K562 (cell line): ENCODE measurements around the gene CAB39. TPM values are rescaled to one million over a fixed set of nuclear protein-coding genes. Genes with fewer than 3 reads are reported as not detected.

Experiments
- ATAC-seq: fragments of 200-7000 bp; cut with Tn5 transposase; 3 replicates; pipeline ENCODE4 v1.9.1; 2020; ENCODE audit warnings: moderate library complexity
- BruUV-seq: library from RNA; stranded (reverse); fragments of 400-500 nt; replicated peaks from 2 replicates; lab custom pipeline; 2021; lab: Mats Ljungman, UMichigan
- CTCF ChIA-PET: fragments of 300-600 bp; formaldehyde crosslinking; extraction: SDS; loops from one replicate; lab custom pipeline; 2021; ENCODE audit warnings: low intra/inter-chr PET ratio; lab: Yijun Ruan, JAX
- POLR2A ChIA-PET: fragments of 300-600, 350-650 bp; sonication (Branson Sonifier 250); formaldehyde crosslinking; extraction: SDS; loops from one replicate; lab custom pipeline; 2021; ENCODE audit warnings: antibody characterized with exemption, inconsistent platforms; lab: Yijun Ruan, JAX
- DNase-seq, 4 experiments: peaks; one replicate each; pipeline versions ENCODE4 v3.0.0 to v3.0.0-alpha.2; 2011 to 2018; ENCODE audit warnings: low spot score in 3 of 4, mixed read lengths in 3 of 4; ENCODE audit errors: extremely low read depth in 1 of 4
- FAIRE-seq: peaks from 2 replicates; lab custom pipeline; 2011; peaks lifted over from hg19 to GRCh38; lab: Jason Lieb, UNC
- H2AFZ ChIP-seq: 2 replicates; pipeline ENCODE4 v1.6.0; 2011; ENCODE audit warnings: low read depth, low read length, control low read depth, inconsistent platforms
- H3K27ac ChIP-seq: fragments of 200-600 bp; 3 replicates; pipeline ENCODE4 v1.8.0; 2011; ENCODE audit warnings: low read depth, mild to moderate bottlenecking, control low read depth, inconsistent platforms, low read length, moderate library complexity, mixed read lengths; ENCODE audit errors: extremely low read depth
- H3K27me3 ChIP-seq, 2 experiments: fragments of 300-600 bp in 1 of 2; 2 replicates in 1 of 2; 3 replicates in 1 of 2; pipeline versions ENCODE4 v1.6.0 to v1.8.0; 2011; ENCODE audit warnings: inconsistent platforms in 2 of 2, low read length in 2 of 2, mild to moderate bottlenecking in 1 of 2, mixed read lengths in 1 of 2, moderate library complexity in 1 of 2; ENCODE audit not compliant: control insufficient read depth in 2 of 2, insufficient read depth in 2 of 2
- H3K36me3 ChIP-seq: fragments of 300-600 bp; 3 replicates; pipeline ENCODE4 v1.8.0; 2011; ENCODE audit warnings: mild to moderate bottlenecking, low read length, inconsistent platforms; ENCODE audit not compliant: control insufficient read depth, insufficient read depth
- H3K4me1 ChIP-seq, 2 experiments: fragments of 200-600 bp in 1 of 2; replicated peaks in 1 of 2; 2 replicates in 1 of 2; 3 replicates in 1 of 2; pipeline versions ENCODE4 v1.5.1 to v1.8.0; 2011; ENCODE audit warnings: inconsistent platforms in 2 of 2, low read length in 2 of 2, mild to moderate bottlenecking in 1 of 2, mixed read lengths in 1 of 2, moderate library complexity in 1 of 2; ENCODE audit not compliant: control insufficient read depth in 2 of 2, insufficient read depth in 2 of 2
- H3K4me2 ChIP-seq: 2 replicates; pipeline ENCODE4 v1.6.1; 2011; ENCODE audit warnings: low read length, control low read depth, inconsistent platforms, mixed read lengths; ENCODE audit not compliant: insufficient read depth
- H3K4me3 ChIP-seq: fragments of 200-600 bp; sonication (generic), shearing (Covaris generic); 2 replicates; pipeline ENCODE4 v1.5.1; 2016; ENCODE audit warnings: control low read depth, inconsistent platforms
- H3K79me2 ChIP-seq: fragments of 200-600 bp; 3 replicates; pipeline ENCODE4 v1.8.0; 2011; ENCODE audit warnings: low read length, inconsistent platforms; ENCODE audit not compliant: control insufficient read depth, insufficient read depth
- H3K9ac ChIP-seq, 2 experiments: 2 replicates each; pipeline versions ENCODE4 v1.6.0 to v1.6.1; 2011; ENCODE audit warnings: low read depth in 2 of 2, low read length in 2 of 2, control low read depth in 1 of 2, inconsistent platforms in 1 of 2, mild to moderate bottlenecking in 1 of 2, mixed read lengths in 1 of 2; ENCODE audit not compliant: insufficient read depth in 1 of 2
- H3K9me1 ChIP-seq: one replicate; pipeline ENCODE4 v1.6.0; 2011; ENCODE audit warnings: inconsistent platforms, mild to moderate bottlenecking, low read length, moderate library complexity; ENCODE audit not compliant: control insufficient read depth, insufficient read depth
- H3K9me3 ChIP-seq: replicated peaks from 2 replicates; pipeline ENCODE4 v1.5.1; 2011; ENCODE audit warnings: low read depth, low read length, inconsistent platforms; ENCODE audit not compliant: control insufficient read depth, insufficient read depth
- H4K20me1 ChIP-seq: replicated peaks from 2 replicates; pipeline ENCODE4 v1.6.1; 2011; ENCODE audit warnings: low read length, inconsistent platforms, mixed read lengths; ENCODE audit not compliant: control insufficient read depth, insufficient read depth
- CTCF ChIP-seq, 3 experiments: IDR thresholded peaks in 2 of 3; conservative IDR thresholded peaks in 1 of 3; 2 replicates each; pipeline ENCODE4 v1.5.1; 2011 to 2012; ENCODE audit warnings: low read length in 3 of 3, mild to moderate bottlenecking in 3 of 3, control low read depth in 2 of 3, improper control_type of control experiment in 1 of 3, inconsistent platforms in 1 of 3, low read depth in 1 of 3, mixed read lengths in 1 of 3, moderate library complexity in 1 of 3; ENCODE audit not compliant: insufficient read depth in 2 of 3
- JUNB ChIP-seq: fragments of 450-650 bp; formaldehyde crosslinking; conservative IDR thresholded peaks from 2 replicates; pipeline ENCODE4 v1.4.0; 2020; ENCODE audit warnings: mild to moderate bottlenecking
- KDM4B ChIP-seq, 2 experiments: fragments of 450-650 bp in 1 of 2; sonication (generic) in 1 of 2; IDR thresholded peaks; 2 replicates each; pipeline ENCODE4 v1.6.1; 2016 to 2017; ENCODE audit warnings: borderline replicate concordance in 2 of 2, antibody characterized with exemption in 1 of 2, low read depth in 1 of 2, mild to moderate bottlenecking in 1 of 2
- RAD21 ChIP-seq, 2 experiments: fragments of 250-450 bp in 1 of 2; fragments of 450-650 bp in 1 of 2; sonication (Bioruptor Pico) in 1 of 2; formaldehyde crosslinking in 1 of 2; IDR thresholded peaks in 1 of 2; conservative IDR thresholded peaks in 1 of 2; 2 replicates each; pipeline versions ENCODE4 v1.4.0 to v1.8.0; 2020 to 2022; ENCODE audit warnings: mild to moderate bottlenecking in 2 of 2, moderate library complexity in 1 of 2
- TFAM ChIP-seq: fragments of 250-450 bp; sonication (Bioruptor Pico); conservative IDR thresholded peaks from 2 replicates; pipeline ENCODE4 v1.5.0; 2021; ENCODE audit warnings: mild to moderate bottlenecking, moderate library complexity
- ZBTB17 ChIP-seq: fragments of 450-650 bp; formaldehyde crosslinking; IDR thresholded peaks from 2 replicates; pipeline ENCODE4 v1.4.0; 2020; ENCODE audit warnings: mild to moderate bottlenecking
- ZNF766 ChIP-seq: fragments of 200-800 bp; sonication (Bioruptor generic); conservative IDR thresholded peaks from 2 replicates; pipeline ENCODE4 v1.6.1; 2016; ENCODE audit warnings: missing genetic modification characterization, missing compliant biosample characterization
- WGBS: fragments of 100-300 bp; shearing (Covaris generic); methylation state at CpG from one replicate; pipeline ENCODE4 v1.1.6; 2016; ENCODE audit warnings: low coverage, mixed read lengths; ENCODE audit not compliant: insufficient coverage; ENCODE audit errors: missing lambda C conversion rate; 5-methylcytosine and 5-hydroxymethylcytosine counted together
- in situ Hi-C: fragments of 300-500 bp; cut with MboI; formaldehyde crosslinking; loops from 4 replicates; pipeline ENCODE4 v1.15.0; 2018; ENCODE audit warnings: inconsistent platforms, mixed read lengths
- intact Hi-C: fragments of 100-400 bp; cut with micrococcal nuclease; formaldehyde crosslinking; loops from 2 replicates; pipeline ENCODE4 v1.14.2; 2022
- polyA plus RNA-seq, 8 experiments: library from polyadenylated mRNA; depleted of rRNA in 4 of 8; stranded (reverse) in 5 of 8; unstranded in 3 of 8; fragments of >200 nt; fragmentation: Nextera tagmentation in 2 of 8; fragmentation: Illumina TruSeq in 1 of 8; extraction: Ambion mirVana in 2 of 8; extraction: Trizol in 1 of 8; gene quantifications; 2 replicates each; pipeline versions ENCODE4 v1.2.1 to v1.2.3, GENCODE V29; 2011 to 2014; ENCODE audit warnings: inconsistent platforms in 1 of 8, missing spikeins in 1 of 8
- total RNA-seq, 7 experiments: library from RNA; depleted of rRNA in 6 of 7; stranded (reverse); fragments of >200 nt in 6 of 7; fragmentation: Illumina TruSeq in 2 of 7; extraction: Trizol in 2 of 7; gene quantifications; 2 replicates each; pipeline versions ENCODE4 v1.2.1 to v1.2.3, GENCODE V29; 2011 to 2021; ENCODE audit warnings: low replicate concordance in 1 of 7

Gene CAB39
- total and polyA plus RNA-seq, 9 of the 15 experiments (the other 6 are each of a cell fraction or from before 2014, with no cell fraction given): 27.2 to 94.4 (median 70.1) TPM

- no peak for FAIRE-seq
- Histone ChIP-seq H2AFZ (no peak overlapping the region), H3K9me3 (no peaks in the 10 kb centered on the region), H3K27ac (no peak overlapping the region), H3K9me1 (no peaks in the 10 kb centered on the region), H4K20me1 (peaks cover 14% of the 10 kb centered on the region; the same call in 1 of the 2 replicates), H3K4me1 (peaks cover 0 to 17% of the 10 kb centered on the region in 2 experiments; a peak in 4 of 5 replicates), H3K36me3 (peaks cover 76% of the 10 kb centered on the region), H3K4me3 (no peak overlapping the region), H3K27me3 (no peaks in the 10 kb centered on the region), H3K9ac (no peak overlapping the region), H3K4me2 (no peak overlapping the region), H3K79me2 (peaks cover 73% of the 10 kb centered on the region)
- DNase-seq: peak; percentile 20 to 55 (median 30)
- intact Hi-C loops (loop anchor here (5.0 kb wide), 1 partner anchor 50 kb away; the partner anchor contains the start of gene CAB39), in situ Hi-C loops (no loop called here)
- TF ChIP-seq RAD21 (CRISPR knock-in tag; conservative IDR thresholded peaks at IDR 0.05 in 1 of 2, IDR thresholded peaks at IDR 0.05 in 1 of 2): peak in 1 of 2 experiments; percentile 44; a peak in 2 of 4 replicates
- no peak for TF ChIP-seq TFAM (CRISPR knock-in tag)
- TF ChIP-seq CTCF (IDR thresholded peaks at IDR 0.05 in 2 of 3, conservative IDR thresholded peaks at IDR 0.05 in 1 of 3; ENCODE audit: insufficient read depth in 2 of 3, low read depth in 1 of 3, low read length in 3 of 3): peak; percentile 48 to 88 (median 55); a peak in 5 of 6 replicates
- no peak for TF ChIP-seq ZNF766
- TF ChIP-seq JUNB: no peak
- no peak for TF ChIP-seq KDM4B (IDR thresholded peaks at IDR 0.05; ENCODE audit: borderline replicate concordance in 2 of 2, low read depth in 1 of 2)
- TF ChIP-seq ZBTB17 (CRISPR knock-in tag): no peak
- CTCF ChIA-PET: no interaction called here
- 93% methylated on average over 4 of the region's 4 CpGs for WGBS
- no TSS peak for BruUV-seq
- POLR2A ChIA-PET: interaction anchor here (0.6 to 0.9 kb wide), 2 partner anchors 10 to 16 kb away, joined by 3 to 4 read pairs; no protein-coding TSS in a partner anchor
- ATAC-seq: peak; percentile 93
These were observed 49.8 kb downstream of the CAB39 start for GRCh38 chr2:230762317-230762896.
